ENCODE data around the gene SSR2. TPM values are rescaled to one million over a fixed set of nuclear protein-coding genes. Genes with fewer than 3 reads are reported as not detected.

The SSR2 gene
- 312 TPM for total RNA-seq

DNA sequence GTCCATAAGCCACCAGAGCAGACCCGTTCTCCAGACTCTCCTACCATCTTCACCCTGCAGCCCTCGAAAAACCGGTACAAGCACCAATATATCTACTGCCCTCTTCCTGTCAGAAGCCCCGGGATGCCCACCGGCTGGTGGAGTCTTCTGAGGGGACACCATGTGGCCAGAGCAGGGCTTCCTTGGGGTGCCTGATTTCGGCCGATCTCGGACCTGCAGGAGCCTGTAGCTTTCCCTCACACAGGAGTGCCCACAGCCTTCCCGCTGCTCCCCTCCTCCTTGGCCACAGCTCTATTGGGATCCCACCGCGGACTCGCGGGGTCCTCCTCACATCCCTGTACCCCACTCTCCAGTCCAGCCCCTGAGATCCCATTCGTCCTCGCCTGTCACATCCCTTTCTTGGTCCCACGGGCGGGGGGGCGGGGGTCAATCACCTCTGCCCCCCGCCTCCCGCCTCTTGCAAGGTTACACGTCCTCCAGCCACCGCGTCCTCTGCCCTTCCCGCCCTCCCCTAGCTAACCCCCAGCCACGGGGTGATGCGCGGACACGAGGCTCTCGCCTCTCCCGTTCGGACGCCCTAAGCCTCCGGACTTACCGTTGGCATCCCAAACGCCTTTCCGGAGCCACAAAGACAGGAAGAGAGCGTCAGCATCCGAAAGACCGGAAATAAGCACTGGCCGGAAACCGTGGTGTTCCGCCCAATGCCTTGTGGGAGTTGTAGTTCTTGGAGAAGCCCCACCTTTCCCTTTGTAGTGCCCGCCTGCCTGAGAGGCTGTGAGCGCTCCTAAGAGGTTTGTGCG lies at the start of gene SSR2:
SSR2 (minus strand) TSS at position 659 of the 800 bp plus-strand sequence. CDS start 784 bp downstream, outside the sequence.

DNA sequence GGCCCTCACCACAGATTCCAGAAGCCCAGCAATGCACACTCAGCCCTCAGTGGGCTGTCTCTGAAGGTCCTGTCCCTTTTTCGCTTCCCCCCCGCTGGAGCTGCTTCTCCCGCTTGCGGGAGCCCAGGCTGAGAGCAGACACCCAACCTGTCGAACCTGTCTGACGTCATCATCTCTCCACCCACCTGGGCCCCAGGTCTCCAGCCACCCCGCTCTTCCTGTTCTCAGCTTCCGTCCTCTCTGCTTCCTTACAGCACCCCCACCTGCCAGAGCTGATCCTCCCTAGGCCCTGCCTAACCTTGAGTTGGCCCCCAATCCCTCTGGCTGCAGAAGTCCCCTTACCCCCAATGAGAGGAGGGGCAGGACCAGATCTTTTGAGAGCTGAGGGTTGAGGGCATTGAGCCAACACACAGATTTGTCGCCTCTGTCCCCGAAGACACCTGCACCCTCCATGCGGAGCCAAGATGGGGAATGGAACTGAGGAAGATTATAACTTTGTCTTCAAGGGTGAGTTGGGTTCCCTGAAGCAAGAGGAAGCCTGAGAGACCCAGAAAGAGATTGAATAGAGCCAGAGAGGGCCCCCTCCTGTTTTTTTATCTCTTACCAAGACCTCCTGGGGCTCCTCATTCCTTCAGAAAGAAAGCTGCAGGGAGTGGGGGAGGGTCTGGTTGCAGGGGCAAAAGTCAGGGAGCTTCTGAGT lies 40.3 kb upstream of the SSR2 start, which contains the start of gene RAB25:
RAB25 (plus strand) TSS at position 224 of the 700 bp plus-strand sequence; CDS start at position 465, 241 bp downstream.

DNA sequence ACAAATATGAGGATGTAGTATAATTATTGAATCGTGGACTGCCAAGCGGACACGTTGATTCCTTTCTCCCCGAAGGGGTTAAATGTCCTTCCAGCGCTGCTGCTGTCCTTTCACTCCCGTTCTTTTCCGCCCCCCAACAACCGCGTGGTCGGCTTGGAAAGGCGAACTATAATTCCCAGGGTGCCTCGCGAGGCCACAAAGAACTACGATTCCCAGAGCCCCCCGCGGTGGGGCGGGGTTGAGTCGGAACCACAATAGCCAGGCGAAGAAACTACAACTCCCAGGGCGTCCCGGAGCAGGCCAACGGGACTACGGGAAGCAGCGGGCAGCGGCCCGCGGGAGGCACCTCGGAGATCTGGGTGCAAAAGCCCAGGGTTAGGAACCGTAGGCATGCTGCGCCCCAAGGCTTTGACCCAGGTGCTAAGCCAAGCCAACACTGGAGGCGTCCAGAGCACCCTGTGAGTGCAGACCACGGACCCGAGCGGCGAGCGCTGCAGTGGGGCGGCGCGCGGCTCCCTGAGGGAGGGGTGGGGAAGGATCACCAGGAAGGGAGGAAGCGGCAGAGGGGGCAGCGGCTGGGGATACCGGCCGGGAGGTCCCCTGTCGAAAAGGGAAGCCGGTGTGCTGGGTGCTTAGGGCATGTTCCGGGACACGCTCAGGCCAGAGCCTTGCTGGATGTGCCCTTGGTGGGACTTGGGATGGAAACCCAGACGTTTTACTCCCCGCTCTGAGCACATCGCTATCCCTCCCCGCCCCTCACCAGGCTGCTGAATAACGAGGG lies 33.9 kb upstream of the SSR2 start, which contains the start of gene LAMTOR2:
LAMTOR2 (plus strand) TSS at position 283 of the 781 bp plus-strand sequence; CDS start at position 391, 108 bp downstream.

DNA sequence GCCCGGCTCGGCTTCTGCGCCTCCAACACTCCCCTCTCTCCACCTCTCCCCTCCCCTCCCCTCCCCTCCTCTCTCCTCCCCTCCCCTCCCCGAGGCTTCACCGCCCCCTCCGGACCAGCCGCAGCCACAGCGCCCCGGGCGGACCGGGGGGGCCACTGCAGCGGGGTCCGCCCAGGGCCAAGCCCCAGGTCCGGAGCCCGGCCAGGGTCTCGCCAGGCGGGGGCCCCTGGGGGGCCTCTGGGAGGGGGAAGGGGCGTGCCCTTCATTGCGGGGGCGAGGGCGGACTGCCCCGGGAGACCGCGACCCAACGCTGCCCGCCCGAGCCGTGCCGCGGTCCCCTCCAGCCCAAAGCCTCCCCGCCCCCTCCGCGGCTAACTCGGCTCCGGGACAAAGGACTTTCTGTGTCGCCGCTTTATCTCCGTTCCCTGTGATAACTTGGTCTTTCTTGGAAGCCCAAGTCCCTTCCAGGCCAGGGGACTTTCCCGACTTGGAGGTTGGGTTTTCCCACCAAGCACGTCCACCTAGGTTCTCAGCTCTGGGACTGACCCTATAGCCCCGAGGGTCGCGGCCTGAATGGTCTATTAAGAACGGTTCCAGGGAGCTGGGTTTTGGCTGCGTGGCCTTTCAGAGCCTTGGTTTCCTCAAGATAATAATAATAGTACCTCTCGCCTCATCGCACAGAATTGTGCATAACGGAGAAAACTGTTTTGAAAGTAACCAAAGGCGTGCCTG lies 33.2 kb upstream of the SSR2 start, which contains the start of gene UBQLN4:
UBQLN4 (minus strand) TSS at position 31 of the 732 bp plus-strand sequence. CDS start 97 bp downstream, outside the sequence.

DNA sequence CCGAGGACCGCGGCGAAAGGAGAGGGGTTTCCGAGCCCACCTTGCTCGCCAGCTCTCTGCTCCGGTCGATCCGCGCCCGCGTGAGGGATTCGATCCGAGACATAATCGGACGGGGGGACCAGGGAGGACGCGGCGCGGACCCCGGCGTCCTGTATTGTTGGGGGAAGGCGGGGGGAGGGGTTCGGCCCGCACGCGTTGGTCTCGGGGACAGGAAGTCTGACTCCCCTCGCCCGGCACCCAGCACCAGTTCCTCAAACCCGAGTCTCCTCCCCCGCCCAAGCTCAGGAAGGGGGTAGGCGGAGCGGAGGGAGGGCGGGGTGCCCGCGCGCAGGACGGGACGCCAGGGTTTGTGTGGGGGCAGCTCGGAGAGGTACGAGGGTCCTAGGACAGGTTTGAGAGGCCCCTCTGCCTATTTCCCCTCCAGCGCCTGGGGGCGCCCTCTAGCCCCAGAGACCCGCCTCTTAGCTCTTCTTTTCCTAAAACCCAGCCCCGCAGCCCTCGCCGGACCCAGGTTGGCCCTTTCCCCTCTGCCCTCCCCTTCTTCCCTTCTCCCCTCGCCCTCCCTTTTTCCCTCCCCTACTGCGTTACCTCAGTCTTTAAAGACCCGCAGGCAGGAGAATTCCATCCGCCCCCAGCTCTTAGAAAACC lies 42.3 kb downstream of the SSR2 start, which contains the start of gene ARHGEF2:
ARHGEF2 (minus strand) TSS at position 223 of the 648 bp plus-strand sequence; CDS start at position 103, 120 bp downstream.

Other genes with a start within 250 kb of the SSR2 start
- gene GON4L, start 163.7 kb downstream of the SSR2 start, total RNA-seq: 66.4 TPM
- gene SYT11, start 161.4 kb downstream of the SSR2 start, total RNA-seq: 134 TPM
- 54.2 TPM for gene RIT1, start 109.6 kb downstream of the SSR2 start, total RNA-seq
- 71.8 TPM for gene KHDC4, start 86.5 kb downstream of the SSR2 start, total RNA-seq
- gene RXFP4, start 79.3 kb downstream of the SSR2 start, total RNA-seq: not detected
- 97.5 TPM for gene ARHGEF2, start 42.4 kb downstream of the SSR2 start, total RNA-seq
- 24.2 TPM for gene UBQLN4, start 32.8 kb upstream of the SSR2 start, total RNA-seq
- 30.1 TPM for gene LAMTOR2, start 33.8 kb upstream of the SSR2 start, total RNA-seq
- gene RAB25, start 40.2 kb upstream of the SSR2 start, total RNA-seq: 3.6 TPM
- 37.0 TPM for gene MEX3A, start 61.5 kb upstream of the SSR2 start, total RNA-seq
- gene LMNA, start 93.8 kb upstream of the SSR2 start, total RNA-seq: 201 TPM
- gene SEMA4A, start 132.6 kb upstream of the SSR2 start, total RNA-seq: 12.1 TPM
- gene SLC25A44, start 173.2 kb upstream of the SSR2 start, total RNA-seq: 16.4 TPM
- gene PMF1, start 192.1 kb upstream of the SSR2 start, total RNA-seq: 47.1 TPM
- gene BGLAP, start 221.2 kb upstream of the SSR2 start, total RNA-seq: 1.5 TPM
- gene PAQR6, start 227.1 kb upstream of the SSR2 start, total RNA-seq: 4.6 TPM